Activated naive CD8-positive, alpha-beta T cell treated with anti-CD3 and anti-CD28 coated beads, Interleukin-2, amount 50 U/mL, for 16 hours (primary cell): ENCODE data around the gene AEBP2.
"Not testable (repeated sequence)": the region's sequence is repeated elsewhere in the genome, so short reads cannot be mapped to it uniquely, and the experiment has no call there.

Experiments used
- DNase-seq: peaks from one replicate; pipeline ENCODE4 v3.0.0-alpha.2; 2020; ENCODE audit warnings: low read depth, low spot score

Gene AEBP2

GRCh38 chr12:19454837-19455236 lies 15.5 kb downstream of the AEBP2 start:
- DNase-seq = no peak

GRCh38 chr12:19456176-19456575 lies 16.9 kb downstream of the AEBP2 start:
- no peak for DNase-seq

GRCh38 chr12:19457561-19457960 lies 18.3 kb downstream of the AEBP2 start:
- DNase-seq = no peak

- DNase-seq = no peak
These were observed 19.4 kb downstream of the AEBP2 start for GRCh38 chr12:19458733-19459132.

GRCh38 chr12:19461999-19462398 lies 22.7 kb downstream of the AEBP2 start:
- no peak for DNase-seq

GRCh38 chr12:19462406-19462805 lies 23.1 kb downstream of the AEBP2 start:
- DNase-seq = no peak

- DNase-seq = no peak
These were observed 24.9 kb downstream of the AEBP2 start for GRCh38 chr12:19464192-19464580.

- DNase-seq = no peak
These were observed 26.4 kb downstream of the AEBP2 start for GRCh38 chr12:19465711-19466110.

- DNase-seq = no peak
These were observed 34.9 kb downstream of the AEBP2 start for GRCh38 chr12:19474147-19474546.

- not testable (repeated sequence) for DNase-seq
These were observed 36.7 kb downstream of the AEBP2 start for GRCh38 chr12:19475884-19476505.

- no peak for DNase-seq
These were observed 37.8 kb downstream of the AEBP2 start for GRCh38 chr12:19477071-19477470.

- DNase-seq = no peak
These were observed 41.2 kb downstream of the AEBP2 start for GRCh38 chr12:19480459-19480858.

GRCh38 chr12:19482036-19482435 lies 42.7 kb downstream of the AEBP2 start:
- DNase-seq = no peak

GRCh38 chr12:19482551-19483109 lies 43.3 kb downstream of the AEBP2 start:
- peak; percentile 8 for DNase-seq

GRCh38 chr12:19483727-19484126 lies 44.4 kb downstream of the AEBP2 start:
- DNase-seq = no peak

- DNase-seq = no peak
These were observed 45.4 kb downstream of the AEBP2 start for GRCh38 chr12:19484738-19485137.

- DNase-seq = no peak
These were observed 45.9 kb downstream of the AEBP2 start for GRCh38 chr12:19485240-19485639.

- DNase-seq = no peak
These were observed 49.9 kb downstream of the AEBP2 start for GRCh38 chr12:19489168-19489567.

- DNase-seq = no peak
These were observed 51.6 kb downstream of the AEBP2 start for GRCh38 chr12:19490908-19491307.

GRCh38 chr12:19491863-19492262 lies 52.6 kb downstream of the AEBP2 start:
- no peak for DNase-seq

- DNase-seq = no peak
These were observed 57.1 kb downstream of the AEBP2 start for GRCh38 chr12:19496219-19496878.

GRCh38 chr12:19498099-19498498 lies 58.8 kb downstream of the AEBP2 start:
- DNase-seq = no peak

GRCh38 chr12:19499030-19499429 lies 59.7 kb downstream of the AEBP2 start:
- DNase-seq = no peak
